ENCODE data around the gene PEX10.

The PEX10 gene

DNA sequence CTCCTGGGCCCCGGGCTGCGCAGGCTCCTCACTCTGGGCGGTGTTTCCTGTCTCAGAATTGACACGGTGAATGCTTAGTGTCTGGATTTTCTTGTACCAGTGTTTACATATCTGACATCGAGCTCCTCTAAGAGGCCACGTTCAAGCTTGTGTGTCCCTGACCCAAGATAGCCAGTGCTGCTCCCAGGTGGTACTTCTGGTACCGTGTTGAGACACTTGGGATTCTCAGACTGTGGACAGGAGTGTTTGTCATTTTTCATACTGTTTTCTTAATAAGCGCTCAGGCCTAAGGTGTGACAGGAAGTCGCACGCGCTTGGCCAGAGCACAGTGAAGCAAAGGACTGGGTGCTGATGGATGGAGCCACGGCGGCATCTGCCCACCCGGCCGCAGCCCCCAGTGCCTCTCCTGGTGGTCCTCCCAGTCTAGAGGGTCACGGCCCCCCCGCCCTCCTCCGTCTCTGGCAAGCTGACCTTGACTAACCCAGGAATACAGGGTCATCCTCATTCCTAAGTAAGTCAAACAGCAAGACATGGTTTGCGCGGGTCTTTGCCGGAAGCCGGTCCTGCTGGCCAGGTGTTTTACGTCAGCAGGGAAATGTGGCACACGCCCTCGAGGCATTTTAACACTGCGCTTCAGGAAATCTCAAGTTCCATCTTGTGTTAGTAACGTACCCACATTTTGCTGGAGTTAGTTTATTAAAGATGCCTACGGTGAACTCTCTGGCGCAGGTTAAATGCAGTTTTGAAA is 8.0 kb downstream of the PEX10 start:
- no peak for DNase-seq (ENCODE audit: low spot score)
- TF ChIP-seq, protein P1, sequence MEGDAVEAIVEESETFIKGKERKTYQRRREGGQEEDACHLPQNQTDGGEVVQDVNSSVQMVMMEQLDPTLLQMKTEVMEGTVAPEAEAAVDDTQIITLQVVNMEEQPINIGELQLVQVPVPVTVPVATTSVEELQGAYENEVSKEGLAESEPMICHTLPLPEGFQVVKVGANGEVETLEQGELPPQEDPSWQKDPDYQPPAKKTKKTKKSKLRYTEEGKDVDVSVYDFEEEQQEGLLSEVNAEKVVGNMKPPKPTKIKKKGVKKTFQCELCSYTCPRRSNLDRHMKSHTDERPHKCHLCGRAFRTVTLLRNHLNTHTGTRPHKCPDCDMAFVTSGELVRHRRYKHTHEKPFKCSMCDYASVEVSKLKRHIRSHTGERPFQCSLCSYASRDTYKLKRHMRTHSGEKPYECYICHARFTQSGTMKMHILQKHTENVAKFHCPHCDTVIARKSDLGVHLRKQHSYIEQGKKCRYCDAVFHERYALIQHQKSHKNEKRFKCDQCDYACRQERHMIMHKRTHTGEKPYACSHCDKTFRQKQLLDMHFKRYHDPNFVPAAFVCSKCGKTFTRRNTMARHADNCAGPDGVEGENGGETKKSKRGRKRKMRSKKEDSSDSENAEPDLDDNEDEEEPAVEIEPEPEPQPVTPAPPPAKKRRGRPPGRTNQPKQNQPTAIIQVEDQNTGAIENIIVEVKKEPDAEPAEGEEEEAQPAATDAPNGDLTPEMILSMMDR (IDR thresholded peaks at IDR 0.05; ENCODE audit: extremely low read depth, missing control alignments), result no peak

DNA sequence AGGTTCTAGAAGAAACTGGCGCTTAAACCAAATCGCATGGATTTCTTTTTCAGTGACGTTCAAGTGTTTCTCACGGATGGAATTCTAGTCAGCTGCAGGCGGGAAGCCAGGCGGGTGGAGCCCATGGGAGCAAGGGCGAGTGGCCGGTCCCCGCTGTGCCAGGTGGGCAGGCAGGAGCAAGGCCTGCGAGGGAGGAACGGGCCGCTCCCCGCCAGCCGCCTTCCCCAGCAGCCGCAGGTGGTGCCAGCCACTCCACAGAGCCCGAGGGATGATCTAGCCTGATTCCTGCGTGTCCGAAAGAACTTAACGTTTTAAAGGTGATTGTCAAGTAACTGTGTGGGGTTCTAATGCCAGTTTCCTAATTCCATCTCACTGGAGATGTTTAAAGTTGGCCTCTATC is 9.1 kb downstream of the PEX10 start:
- TF ChIP-seq, protein P1 (IDR thresholded peaks at IDR 0.05; ENCODE audit: extremely low read depth, missing control alignments), result no peak
- DNase-seq (ENCODE audit: low spot score), result no peak

DNA sequence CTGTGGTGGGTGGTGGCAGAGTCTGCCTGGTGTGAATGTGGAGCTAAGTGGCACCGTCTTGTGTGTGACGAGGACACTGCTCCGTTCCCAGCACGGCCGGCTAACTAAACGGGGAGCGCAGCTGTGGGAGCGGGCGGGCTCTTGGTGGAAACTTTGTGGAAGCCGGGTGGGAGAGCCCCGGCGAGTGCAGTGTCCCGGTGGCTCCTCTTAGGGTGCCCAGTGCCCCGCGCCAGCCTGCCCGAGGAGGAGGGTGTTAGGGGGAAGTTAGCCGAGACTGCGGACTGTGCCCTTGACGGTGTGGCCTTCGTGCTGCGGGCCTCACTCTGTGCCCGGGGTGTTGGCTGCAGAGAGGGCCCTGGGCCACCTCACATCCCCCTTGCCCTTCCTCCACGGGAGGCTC is 9.9 kb downstream of the PEX10 start:
- DNase-seq (ENCODE audit: low spot score), result no peak

DNA sequence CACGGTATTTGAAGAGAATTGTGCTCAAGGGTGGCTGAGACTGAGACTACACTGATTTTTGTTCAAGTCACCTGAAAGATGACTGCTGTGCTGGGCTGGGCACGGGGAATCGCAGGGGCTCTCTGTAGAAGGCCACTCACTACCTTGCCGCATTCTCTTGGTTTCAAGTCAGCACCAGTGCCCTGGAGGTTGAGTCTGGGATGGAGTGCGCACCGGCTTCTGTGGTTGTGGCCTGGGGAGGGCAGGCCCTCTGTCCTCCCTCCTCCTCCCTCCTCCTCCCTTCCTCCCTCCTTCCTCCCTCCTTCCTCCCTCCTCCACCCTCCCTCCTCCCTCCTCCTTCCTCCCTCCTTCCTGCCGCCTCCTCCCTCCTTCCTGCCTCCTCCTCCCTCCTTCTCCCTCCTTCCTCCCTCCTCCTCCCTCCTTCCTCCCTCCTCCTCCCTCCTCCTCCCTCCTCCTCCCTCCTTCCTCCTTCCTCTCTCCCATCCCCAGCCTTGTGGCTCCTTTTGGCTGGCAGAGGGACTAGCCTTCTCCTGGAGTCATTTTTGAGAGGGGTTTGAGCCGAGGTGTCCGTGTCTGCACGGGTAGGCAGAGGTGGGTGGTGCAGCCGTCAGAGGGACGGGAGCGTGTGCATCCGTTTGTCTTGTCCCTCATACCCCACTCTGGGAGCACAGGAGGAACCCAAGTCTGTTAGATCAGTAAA is 11.3 kb downstream of the PEX10 start:
- TF ChIP-seq, protein P1 (IDR thresholded peaks at IDR 0.05; ENCODE audit: extremely low read depth, missing control alignments), result no peak
- no peak for DNase-seq (ENCODE audit: low spot score)

More for the DNA sequence above, 9.9 kb downstream of the PEX10 start:
- TF ChIP-seq, protein P1 (IDR thresholded peaks at IDR 0.05; ENCODE audit: extremely low read depth, missing control alignments), result no peak

DNA sequence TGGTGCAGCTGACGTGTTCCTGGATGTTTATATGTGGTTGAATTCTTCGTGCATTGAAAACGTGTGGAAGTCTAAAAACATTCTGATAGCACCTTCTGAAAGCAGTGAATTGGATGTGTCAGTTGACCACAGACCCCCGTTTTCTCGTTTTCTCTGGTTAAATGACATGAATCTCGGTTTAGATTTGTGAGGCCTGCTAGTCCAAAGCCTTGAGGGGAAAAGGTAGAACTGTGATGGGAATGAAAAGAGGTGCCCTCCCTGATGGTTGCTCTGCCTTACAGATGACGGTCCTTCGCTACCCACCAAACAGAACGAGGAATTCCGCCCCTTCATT is 11.8 kb downstream of the PEX10 start:
- TF ChIP-seq, protein P1 (IDR thresholded peaks at IDR 0.05; ENCODE audit: extremely low read depth, missing control alignments), result no peak
- DNase-seq (ENCODE audit: low spot score), result no peak

DNA sequence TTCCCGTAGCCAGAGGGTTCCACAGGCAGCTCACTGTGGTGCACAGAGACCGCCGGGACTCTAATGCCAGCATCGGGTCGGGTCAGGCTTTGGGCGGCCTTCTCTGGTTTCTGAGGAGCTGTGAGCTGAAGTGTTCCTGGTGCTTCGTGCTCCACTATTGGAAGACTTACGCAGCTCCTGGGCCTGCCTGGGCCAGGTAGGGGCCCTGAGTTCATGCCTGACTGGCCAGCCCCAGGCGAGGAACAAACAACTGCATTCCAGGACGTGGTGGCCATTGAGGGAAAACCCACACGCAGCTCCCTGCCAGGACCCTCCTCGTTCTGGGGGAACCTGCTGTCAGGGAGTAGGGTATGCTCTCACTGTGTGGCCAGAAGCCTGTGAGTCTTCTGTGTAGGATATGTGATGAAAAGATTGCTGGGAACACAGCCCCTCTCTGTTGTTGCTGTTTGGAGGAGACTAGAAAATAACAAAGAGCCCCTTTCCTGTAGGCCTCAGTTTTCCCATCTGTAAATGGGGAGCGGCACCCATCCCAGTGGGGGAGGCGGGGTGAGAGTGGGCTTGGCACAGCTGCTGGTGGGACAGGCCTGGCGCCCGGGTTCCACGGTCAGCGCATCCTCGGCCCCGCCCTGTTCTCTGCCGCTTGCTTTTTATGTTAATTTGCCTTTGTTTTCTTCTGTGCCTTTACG is 12.3 kb downstream of the PEX10 start:
- no peak for DNase-seq (ENCODE audit: low spot score)
- TF ChIP-seq, protein P1 (IDR thresholded peaks at IDR 0.05; ENCODE audit: extremely low read depth, missing control alignments), result no peak

DNA sequence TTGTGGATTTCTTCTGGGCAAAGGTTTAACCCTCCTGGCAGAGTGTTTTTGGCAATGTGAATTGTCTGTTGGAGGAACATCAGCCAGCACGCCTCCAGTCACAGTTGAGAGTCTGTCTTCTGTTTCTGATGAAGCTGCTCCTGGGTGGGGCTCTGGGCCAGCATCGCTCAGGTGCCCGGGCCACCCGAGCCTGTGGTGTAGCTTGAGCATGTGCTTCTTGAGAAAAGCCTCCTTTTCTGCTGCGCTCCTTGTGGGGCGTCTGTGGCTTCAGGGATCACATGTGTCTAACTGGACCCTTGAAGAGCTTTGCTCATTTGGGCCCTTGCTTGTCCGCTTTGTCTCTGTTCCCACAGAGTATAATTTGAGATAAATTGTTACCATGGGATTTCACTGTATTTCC is 13.5 kb downstream of the PEX10 start:
- TF ChIP-seq, protein P1 (IDR thresholded peaks at IDR 0.05; ENCODE audit: extremely low read depth, missing control alignments), result no peak
- DNase-seq (ENCODE audit: low spot score), result no peak
